ENCODE measurements around the gene ARHGAP25. TPM values are rescaled to one million over a fixed set of nuclear protein-coding genes. Genes with fewer than 3 reads are reported as not detected.

The ARHGAP25 gene
- total and polyA plus RNA-seq, 2 donors (not counting 3 experiments of a cell fraction or from before 2014, with no cell fraction given): 0.50 to 2.0 TPM

DNA sequence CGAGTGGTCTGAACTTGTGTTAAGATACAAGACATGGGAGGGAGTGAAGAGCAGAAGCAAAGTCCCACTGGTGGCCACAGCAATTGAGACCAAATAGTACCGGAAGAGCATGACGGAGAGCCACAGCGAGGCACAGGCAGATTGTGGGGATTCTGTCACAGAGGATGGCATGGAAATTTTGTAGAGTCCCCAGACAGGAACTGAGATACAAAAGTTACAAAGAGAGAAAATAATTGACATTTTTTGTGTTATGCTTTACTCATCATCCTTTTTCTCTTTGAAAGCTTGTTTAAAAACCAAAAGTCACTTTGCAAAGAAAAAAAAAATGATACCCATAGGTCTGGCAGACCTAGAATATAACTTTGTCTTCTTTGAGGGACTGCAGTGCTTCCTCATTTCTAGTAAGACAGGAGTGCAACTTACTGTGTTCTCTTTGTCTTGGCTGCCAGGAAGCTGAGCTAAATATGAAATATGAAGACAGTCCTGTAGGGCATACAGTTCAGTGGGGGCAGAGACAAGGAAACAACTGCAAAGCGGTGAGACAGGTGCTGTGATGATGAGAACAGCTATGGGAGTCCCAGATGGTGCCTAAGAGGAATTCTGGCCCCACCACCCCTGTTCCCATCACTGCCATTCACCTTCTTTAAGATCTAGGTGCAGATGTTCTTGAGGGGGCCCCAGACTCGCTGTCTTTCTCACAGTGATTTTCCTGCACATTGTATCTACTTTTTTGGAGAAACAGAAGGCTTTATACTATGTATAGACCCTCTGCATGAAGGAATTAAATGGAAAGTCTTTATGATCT, 5.2 kb downstream of the ARHGAP25 start:
- intact Hi-C loops (cut with micrococcal nuclease) (no loop called here), dilution Hi-C loops (cut with MboI; ENCODE audit: extremely low pct_ligation_motif_present, low sequenced_read_pairs) (loop anchor here (25.0 kb wide), 1 partner anchor 198 kb away; no protein-coding TSS in a partner anchor)
- no peak for DNase-seq (ENCODE audit: low read depth, low spot score)
- ChIA-PET POLR2A (no interaction called here), CTCF (interaction anchor here (0.7 to 7.2 kb wide), 6 partner anchors 12 to 204 kb away, joined by 3 to 69 read pairs (median 13); no protein-coding TSS in a partner anchor)
- BruUV-seq (replicated peaks): no TSS peak
- no peak overlapping the region for H3K4me3 ChIP-seq (replicated peaks in 1 of 3; ENCODE audit: insufficient read depth in 1 of 3, low read depth in 1 of 3, low read length in 3 of 3)
- H3K36me3 ChIP-seq (ENCODE audit: control insufficient read depth in 2 of 2, extremely low read depth in 1 of 2, insufficient read depth in 2 of 2, low read length in 2 of 2): no peaks in the 10 kb centered on the region
- no peak overlapping the region for H3K9ac ChIP-seq (replicated peaks; ENCODE audit: extremely low read depth, insufficient read depth, low read length)
- no peaks in the 10 kb centered on the region for H3K79me2 ChIP-seq (ENCODE audit: control insufficient read depth, insufficient read depth, low read length)
- no peaks in the 10 kb centered on the region for H3K9me3 ChIP-seq (replicated peaks; ENCODE audit: control insufficient read depth, insufficient read depth, low read length)
- no peak for FAIRE-seq
- TF ChIP-seq EZH2 (IDR thresholded peaks at IDR 0.05; ENCODE audit: borderline replicate concordance, low read depth, low read length, severe bottlenecking): no peak
- no peak for TF ChIP-seq FOS (IDR thresholded peaks at IDR 0.05; ENCODE audit: borderline replicate concordance, insufficient read depth, low read length)
- no peak for TF ChIP-seq MAX (IDR thresholded peaks at IDR 0.05; ENCODE audit: insufficient read depth, insufficient read length)
- TF ChIP-seq JUN (IDR thresholded peaks at IDR 0.05; ENCODE audit: borderline replicate concordance, insufficient read depth, insufficient read length, low read depth): no peak
- no peak for TF ChIP-seq MYC (IDR thresholded peaks at IDR 0.05; ENCODE audit: low read depth, low read length)
- no peak for TF ChIP-seq POLR2A (IDR thresholded peaks at IDR 0.05; ENCODE audit: low read depth, low read length)
- no peak for TF ChIP-seq POLR2AphosphoS5 (IDR thresholded peaks at IDR 0.05; ENCODE audit: insufficient read depth, low read depth, low read length)
- TF ChIP-seq, protein P1, sequence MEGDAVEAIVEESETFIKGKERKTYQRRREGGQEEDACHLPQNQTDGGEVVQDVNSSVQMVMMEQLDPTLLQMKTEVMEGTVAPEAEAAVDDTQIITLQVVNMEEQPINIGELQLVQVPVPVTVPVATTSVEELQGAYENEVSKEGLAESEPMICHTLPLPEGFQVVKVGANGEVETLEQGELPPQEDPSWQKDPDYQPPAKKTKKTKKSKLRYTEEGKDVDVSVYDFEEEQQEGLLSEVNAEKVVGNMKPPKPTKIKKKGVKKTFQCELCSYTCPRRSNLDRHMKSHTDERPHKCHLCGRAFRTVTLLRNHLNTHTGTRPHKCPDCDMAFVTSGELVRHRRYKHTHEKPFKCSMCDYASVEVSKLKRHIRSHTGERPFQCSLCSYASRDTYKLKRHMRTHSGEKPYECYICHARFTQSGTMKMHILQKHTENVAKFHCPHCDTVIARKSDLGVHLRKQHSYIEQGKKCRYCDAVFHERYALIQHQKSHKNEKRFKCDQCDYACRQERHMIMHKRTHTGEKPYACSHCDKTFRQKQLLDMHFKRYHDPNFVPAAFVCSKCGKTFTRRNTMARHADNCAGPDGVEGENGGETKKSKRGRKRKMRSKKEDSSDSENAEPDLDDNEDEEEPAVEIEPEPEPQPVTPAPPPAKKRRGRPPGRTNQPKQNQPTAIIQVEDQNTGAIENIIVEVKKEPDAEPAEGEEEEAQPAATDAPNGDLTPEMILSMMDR (IDR thresholded peaks at IDR 0.05; ENCODE audit: extremely low read depth in 1 of 2, insufficient read depth in 1 of 2, low read depth in 1 of 2, low read length in 2 of 2): no peak
- TF ChIP-seq GATA2 (IDR thresholded peaks at IDR 0.05; ENCODE audit: insufficient read depth, insufficient read length, low read depth, low read length): no peak
- no peaks in the 10 kb centered on the region for H3K9me1 ChIP-seq (replicated peaks; ENCODE audit: control insufficient read depth, extremely low read depth, insufficient read depth, low read length)
- H2AFZ ChIP-seq (ENCODE audit: low read depth, low read length): no peak overlapping the region
- peaks cover 6% of the 10 kb centered on the region for H3K4me1 ChIP-seq (ENCODE audit: control insufficient read depth, extremely low read depth, insufficient read depth, low read length)
- H3K27me3 ChIP-seq (ENCODE audit: control insufficient read depth in 2 of 2, insufficient read depth in 2 of 2, low read length in 2 of 2): peaks cover 9 to 14% of the 10 kb centered on the region in 2 experiments
- no peak overlapping the region for H3K4me2 ChIP-seq (ENCODE audit: insufficient read depth, low read length)
- no peak overlapping the region for H3K27ac ChIP-seq (ENCODE audit: insufficient read depth, low read depth, low read length)
- no peaks in the 10 kb centered on the region for H4K20me1 ChIP-seq (replicated peaks; ENCODE audit: control insufficient read depth, extremely low read depth, insufficient read depth, low read length)

Measured in endothelial cell of umbilical vein (primary cell).